Activated T-cell treated with anti-CD3 and anti-CD28 coated beads, Interleukin-2, amount 50 U/mL, for 24 hours (primary cell): ENCODE measurements around the gene SAXO2.
"Not testable (repeated sequence)": the region's sequence is repeated elsewhere in the genome, so short reads cannot be mapped to it uniquely, and the experiment has no call there.

Experiments
- DNase-seq: peaks from one replicate; pipeline ENCODE4 v3.0.0-alpha.2; 2020
- H3K27ac Mint-ChIP-seq: 2 replicates; pipeline ENCODE4 v1.8.0; 2020; ENCODE audit warnings: mild to moderate bottlenecking, mixed read lengths
- H3K27me3 Mint-ChIP-seq: 2 replicates; pipeline ENCODE4 v1.8.0; 2020; ENCODE audit warnings: mixed read lengths
- H3K36me3 Mint-ChIP-seq: 2 replicates; pipeline ENCODE4 v1.8.0; 2020; ENCODE audit warnings: low read depth, mixed read lengths
- H3K4me1 Mint-ChIP-seq: 2 replicates; pipeline ENCODE4 v1.8.0; 2020; ENCODE audit warnings: low read depth, mixed read lengths
- H3K4me3 Mint-ChIP-seq: 2 replicates; pipeline ENCODE4 v1.8.0; 2020; ENCODE audit warnings: mild to moderate bottlenecking, moderate library complexity, mixed read lengths
- H3K9me3 Mint-ChIP-seq: 2 replicates; pipeline ENCODE4 v1.8.0; 2020; ENCODE audit warnings: mixed read lengths

The SAXO2 gene

GRCh38 chr15:82315519-82316246, 53.1 kb downstream of the SAXO2 start:
- Mint-ChIP-seq H3K27me3 (no peaks in the 10 kb centered on the region), H3K27ac (no peak overlapping the region), H3K9me3 (peaks cover under 1% of the 10 kb centered on the region), H3K4me3 (no peak overlapping the region), H3K4me1 (no peaks in the 10 kb centered on the region), H3K36me3 (peaks cover 3% of the 10 kb centered on the region)
- DNase-seq = no peak

- DNase-seq, H3K4me1 Mint-ChIP-seq, H3K27ac Mint-ChIP-seq, H3K4me3 Mint-ChIP-seq, H3K36me3 Mint-ChIP-seq, H3K27me3 Mint-ChIP-seq, H3K9me3 Mint-ChIP-seq: not testable (repeated sequence)
Observed at GRCh38 chr15:82316247-82317090, 53.9 kb downstream of the SAXO2 start.

- Mint-ChIP-seq H3K36me3 (no peaks in the 10 kb centered on the region), H3K9me3 (no peaks in the 10 kb centered on the region), H3K27me3 (no peaks in the 10 kb centered on the region), H3K4me1 (no peaks in the 10 kb centered on the region), H3K4me3 (no peak overlapping the region), H3K27ac (no peak overlapping the region)
- no peak for DNase-seq
Observed at GRCh38 chr15:82317091-82317489, 54.5 kb downstream of the SAXO2 start.

GRCh38 chr15:82317516-82317915, 54.9 kb downstream of the SAXO2 start:
- not testable (repeated sequence) for H3K4me3 Mint-ChIP-seq, H3K9me3 Mint-ChIP-seq, DNase-seq, H3K36me3 Mint-ChIP-seq, H3K27me3 Mint-ChIP-seq, H3K4me1 Mint-ChIP-seq, H3K27ac Mint-ChIP-seq

- H3K27me3 Mint-ChIP-seq, H3K4me3 Mint-ChIP-seq, DNase-seq, H3K36me3 Mint-ChIP-seq, H3K4me1 Mint-ChIP-seq, H3K27ac Mint-ChIP-seq, H3K9me3 Mint-ChIP-seq: not testable (repeated sequence)
Observed at GRCh38 chr15:82318281-82318680, 55.7 kb downstream of the SAXO2 start.

GRCh38 chr15:82319522-82320278, 57.1 kb downstream of the SAXO2 start:
- H3K36me3 Mint-ChIP-seq = not testable (repeated sequence)

GRCh38 chr15:82320861-82321260, 58.2 kb downstream of the SAXO2 start:
- H3K27me3 Mint-ChIP-seq, H3K36me3 Mint-ChIP-seq, DNase-seq, H3K9me3 Mint-ChIP-seq, H3K4me1 Mint-ChIP-seq, H3K4me3 Mint-ChIP-seq, H3K27ac Mint-ChIP-seq: not testable (repeated sequence)

More at GRCh38 chr15:82319522-82320278, 57.1 kb downstream of the SAXO2 start:
- H3K27ac Mint-ChIP-seq, H3K27me3 Mint-ChIP-seq, H3K4me3 Mint-ChIP-seq, DNase-seq, H3K9me3 Mint-ChIP-seq, H3K4me1 Mint-ChIP-seq: not testable (repeated sequence)

- H3K36me3 Mint-ChIP-seq, H3K9me3 Mint-ChIP-seq, H3K27me3 Mint-ChIP-seq: not testable (repeated sequence)
Observed at GRCh38 chr15:82322488-82322887, 59.9 kb downstream of the SAXO2 start.

GRCh38 chr15:82324831-82325230, 62.2 kb downstream of the SAXO2 start:
- not testable (repeated sequence) for H3K36me3 Mint-ChIP-seq, DNase-seq, H3K4me1 Mint-ChIP-seq, H3K27me3 Mint-ChIP-seq, H3K9me3 Mint-ChIP-seq, H3K4me3 Mint-ChIP-seq, H3K27ac Mint-ChIP-seq

More at GRCh38 chr15:82322488-82322887, 59.9 kb downstream of the SAXO2 start:
- DNase-seq, H3K27ac Mint-ChIP-seq, H3K4me3 Mint-ChIP-seq, H3K4me1 Mint-ChIP-seq: not testable (repeated sequence)

- not testable (repeated sequence) for H3K4me1 Mint-ChIP-seq, H3K36me3 Mint-ChIP-seq, H3K27me3 Mint-ChIP-seq, H3K4me3 Mint-ChIP-seq, DNase-seq, H3K27ac Mint-ChIP-seq, H3K9me3 Mint-ChIP-seq
Observed at GRCh38 chr15:82325646-82326045, 63.0 kb downstream of the SAXO2 start.

- H3K4me3 Mint-ChIP-seq, H3K27me3 Mint-ChIP-seq, H3K4me1 Mint-ChIP-seq, DNase-seq, H3K27ac Mint-ChIP-seq, H3K9me3 Mint-ChIP-seq, H3K36me3 Mint-ChIP-seq: not testable (repeated sequence)
Observed at GRCh38 chr15:82326896-82327295, 64.3 kb downstream of the SAXO2 start.

GRCh38 chr15:82327372-82327771, 64.8 kb downstream of the SAXO2 start:
- not testable (repeated sequence) for H3K36me3 Mint-ChIP-seq, H3K27ac Mint-ChIP-seq, H3K4me3 Mint-ChIP-seq, H3K4me1 Mint-ChIP-seq, H3K27me3 Mint-ChIP-seq, DNase-seq, H3K9me3 Mint-ChIP-seq

GRCh38 chr15:82329039-82329438, 66.4 kb downstream of the SAXO2 start:
- not testable (repeated sequence) for DNase-seq, H3K27me3 Mint-ChIP-seq, H3K9me3 Mint-ChIP-seq, H3K4me1 Mint-ChIP-seq, H3K4me3 Mint-ChIP-seq, H3K27ac Mint-ChIP-seq, H3K36me3 Mint-ChIP-seq

- not testable (repeated sequence) for H3K27me3 Mint-ChIP-seq, H3K4me3 Mint-ChIP-seq
Observed at GRCh38 chr15:82330921-82331320, 68.3 kb downstream of the SAXO2 start.

More at GRCh38 chr15:82330921-82331320, 68.3 kb downstream of the SAXO2 start:
- not testable (repeated sequence) for DNase-seq, H3K9me3 Mint-ChIP-seq, H3K4me1 Mint-ChIP-seq, H3K27ac Mint-ChIP-seq, H3K36me3 Mint-ChIP-seq
